WTC11 (cell line): ENCODE results near the gene SYTL5. TPM values are rescaled to one million over a fixed set of nuclear protein-coding genes. Genes with fewer than 3 reads are reported as not detected.

Experiments used
- ATAC-seq: fragments of 200-7000 bp; cut with Tn5 transposase; 2 replicates; pipeline ENCODE4 v1.10.0; 2021; ENCODE audit warnings: mild to moderate bottlenecking, moderate library complexity
- CTCF ChIA-PET: fragments of 300-600 bp; sonication (Branson Sonifier 250); formaldehyde crosslinking; loops from one replicate; lab custom pipeline; 2021; ENCODE audit warnings: antibody characterized with exemption; lab: Charles Lee
- POLR2A ChIA-PET: fragments of 350-600 bp; sonication (Branson Sonifier 250); formaldehyde crosslinking; loops from one replicate; lab custom pipeline; 2021; ENCODE audit warnings: antibody characterized with exemption; lab: Charles Lee
- DNase-seq: peaks from one replicate; pipeline ENCODE4 v3.0.0; 2021; ENCODE audit warnings: low spot score
- H3K27ac Mint-ChIP-seq: 2 replicates; pipeline ENCODE4 v1.8.0; 2021; ENCODE audit warnings: mixed read lengths
- H3K27me3 Mint-ChIP-seq: 2 replicates; pipeline ENCODE4 v1.8.0; 2021; ENCODE audit warnings: low read depth, mild to moderate bottlenecking, moderate library complexity, mixed read lengths
- H3K36me3 Mint-ChIP-seq: 2 replicates; pipeline ENCODE4 v1.8.0; 2021; ENCODE audit warnings: mixed read lengths
- H3K4me1 Mint-ChIP-seq: 2 replicates; pipeline ENCODE4 v1.8.0; 2022; ENCODE audit warnings: mixed read lengths
- H3K4me3 Mint-ChIP-seq: 2 replicates; pipeline ENCODE4 v1.8.0; 2021; ENCODE audit warnings: mild to moderate bottlenecking, moderate library complexity, mixed read lengths
- H3K9me3 Mint-ChIP-seq: 2 replicates; pipeline ENCODE4 v1.8.0; 2021; ENCODE audit warnings: mixed read lengths
- ARID4B ChIP-seq: sonication (generic); formaldehyde crosslinking; IDR thresholded peaks from 2 replicates; pipeline ENCODE4 v1.8.0; 2023; ENCODE audit warnings: missing genetic modification reagents, mild to moderate bottlenecking, borderline replicate concordance
- CDX4 ChIP-seq: fragments of 250-450 bp; sonication (Bioruptor Pico); IDR thresholded peaks from 2 replicates; pipeline ENCODE4 v1.9.0; 2021; ENCODE audit warnings: moderate library complexity, mild to moderate bottlenecking, inconsistent platforms, borderline replicate concordance
- CREM ChIP-seq: sonication (generic); formaldehyde crosslinking; IDR thresholded peaks from 2 replicates; pipeline ENCODE4 v1.8.1; 2022; ENCODE audit warnings: mild to moderate bottlenecking, missing genetic modification reagents, moderate library complexity
- ELF4 ChIP-seq: sonication (generic); formaldehyde crosslinking; IDR thresholded peaks from 2 replicates; pipeline ENCODE4 v1.8.1; 2022; ENCODE audit warnings: low read depth, mild to moderate bottlenecking, moderate library complexity, missing genetic modification reagents
- ETV6 ChIP-seq: sonication (generic); formaldehyde crosslinking; IDR thresholded peaks from 2 replicates; pipeline ENCODE4 v1.8.1; 2022; ENCODE audit warnings: mild to moderate bottlenecking, missing genetic modification reagents
- FOXP1 ChIP-seq: sonication (generic); formaldehyde crosslinking; IDR thresholded peaks from 2 replicates; pipeline ENCODE4 v1.8.0; 2022; ENCODE audit warnings: missing genetic modification reagents, mild to moderate bottlenecking, moderate library complexity, borderline replicate concordance
- FOXP4 ChIP-seq: sonication (generic); formaldehyde crosslinking; IDR thresholded peaks from 2 replicates; pipeline ENCODE4 v1.8.0; 2022; ENCODE audit warnings: mild to moderate bottlenecking, missing genetic modification reagents
- GTF2I ChIP-seq: fragments of 250-450 bp; sonication (Bioruptor Pico); conservative IDR thresholded peaks from 2 replicates; pipeline ENCODE4 v1.4.0; 2021; ENCODE audit warnings: mild to moderate bottlenecking
- IRF1 ChIP-seq: sonication (generic); formaldehyde crosslinking; IDR thresholded peaks from 2 replicates; pipeline ENCODE4 v1.8.0; 2023; ENCODE audit warnings: missing genetic modification reagents
- JAZF1 ChIP-seq: fragments of 250-450 bp; sonication (Bioruptor Pico); IDR thresholded peaks from 2 replicates; pipeline ENCODE4 v1.9.0; 2021; ENCODE audit warnings: moderate library complexity, mild to moderate bottlenecking, inconsistent platforms
- MXD4 ChIP-seq: fragments of 250-450 bp; sonication (Bioruptor Pico); IDR thresholded peaks from 2 replicates; pipeline ENCODE4 v1.8.0; 2021; ENCODE audit warnings: mild to moderate bottlenecking, moderate library complexity, borderline replicate concordance
- MYBL2 ChIP-seq: sonication (generic); formaldehyde crosslinking; IDR thresholded peaks from 2 replicates; pipeline ENCODE4 v1.8.1; 2023; ENCODE audit warnings: mild to moderate bottlenecking, moderate library complexity, missing genetic modification reagents
- NR2C2 ChIP-seq: sonication (generic); formaldehyde crosslinking; IDR thresholded peaks from 2 replicates; pipeline ENCODE4 v1.8.0; 2022; ENCODE audit warnings: mild to moderate bottlenecking, missing genetic modification reagents
- PRDM15 ChIP-seq: sonication (generic); formaldehyde crosslinking; IDR thresholded peaks from 2 replicates; pipeline ENCODE4 v1.8.0; 2022; ENCODE audit warnings: missing genetic modification reagents
- RORB ChIP-seq: fragments of 250-450 bp; sonication (Bioruptor Pico); IDR thresholded peaks from 2 replicates; pipeline ENCODE4 v1.9.0; 2021; ENCODE audit warnings: mild to moderate bottlenecking
- STAT6 ChIP-seq: sonication (generic); formaldehyde crosslinking; conservative IDR thresholded peaks from 2 replicates; pipeline ENCODE4 v1.8.1; 2023; ENCODE audit warnings: mild to moderate bottlenecking, low read depth, missing genetic modification reagents, moderate library complexity
- TEAD4 ChIP-seq: sonication (generic); formaldehyde crosslinking; IDR thresholded peaks from 2 replicates; pipeline ENCODE4 v1.8.0; 2022; ENCODE audit warnings: mild to moderate bottlenecking, missing genetic modification reagents
- TP53 ChIP-seq: sonication (generic); formaldehyde crosslinking; IDR thresholded peaks from 2 replicates; pipeline ENCODE4 v1.8.1; 2023; ENCODE audit warnings: mild to moderate bottlenecking, missing genetic modification reagents
- ZMAT4 ChIP-seq: fragments of 250-450 bp; sonication (Bioruptor Pico); IDR thresholded peaks from 2 replicates; pipeline ENCODE4 v1.9.0; 2021; ENCODE audit warnings: mild to moderate bottlenecking
- ZNF317 ChIP-seq: sonication (generic); formaldehyde crosslinking; IDR thresholded peaks from 2 replicates; pipeline ENCODE4 v1.8.1; 2023; ENCODE audit warnings: low read depth, mild to moderate bottlenecking, moderate library complexity, missing genetic modification reagents, borderline replicate concordance
- ZNF671 ChIP-seq: fragments of 250-450 bp; sonication (Bioruptor Pico); IDR thresholded peaks from 2 replicates; pipeline ENCODE4 v1.8.0; 2021; ENCODE audit warnings: mild to moderate bottlenecking
- total RNA-seq: library from RNA; stranded (reverse); gene quantifications from 3 replicates; pipeline ENCODE4 v1.2.3, GENCODE V29; 2021

SYTL5 gene
- total RNA-seq, 1 experiment from 2014 or later: 0.26 TPM

GRCh38 chrX:38048886-38049285, 42.5 kb downstream of the SYTL5 start:
- Mint-ChIP-seq H3K36me3 (no peaks in the 10 kb centered on the region), H3K27me3 (no peaks in the 10 kb centered on the region), H3K4me1 (no peaks in the 10 kb centered on the region), H3K4me3 (no peak overlapping the region), H3K27ac (no peak overlapping the region), H3K9me3 (no peaks in the 10 kb centered on the region)
- ATAC-seq: no peak
- ChIA-PET POLR2A (no interaction called here), CTCF (no interaction called here)
- DNase-seq: no peak
- TF ChIP-seq STAT6 (CRISPR knock-in tag) (no peak), TP53 (CRISPR knock-in tag) (no peak), FOXP1 (CRISPR knock-in tag) (no peak), JAZF1 (no peak), ETV6 (CRISPR knock-in tag) (no peak), ELF4 (no peak), TEAD4 (CRISPR knock-in tag) (no peak), ZNF671 (CRISPR knock-in tag) (no peak), ZNF317 (CRISPR knock-in tag) (no peak), ARID4B (CRISPR knock-in tag) (no peak), IRF1 (CRISPR knock-in tag) (no peak), RORB (no peak), CREM (CRISPR knock-in tag) (no peak), MYBL2 (CRISPR knock-in tag) (no peak), GTF2I (CRISPR knock-in tag) (no peak), ZMAT4 (CRISPR knock-in tag) (no peak), NR2C2 (CRISPR knock-in tag) (no peak)

GRCh38 chrX:38050806-38051205, 44.5 kb downstream of the SYTL5 start:
- no peaks in the 10 kb centered on the region for H3K27me3 Mint-ChIP-seq
- TF ChIP-seq FOXP4 (no peak), MXD4 (CRISPR knock-in tag) (no peak), CDX4 (CRISPR knock-in tag) (no peak), PRDM15 (CRISPR knock-in tag) (no peak)

More at GRCh38 chrX:38050806-38051205, 44.5 kb downstream of the SYTL5 start:
- no peak overlapping the region for H3K4me3 Mint-ChIP-seq
- peaks cover 3% of the 10 kb centered on the region; the same call in 1 of the 2 replicates for H3K4me1 Mint-ChIP-seq
- no peaks in the 10 kb centered on the region for H3K36me3 Mint-ChIP-seq
- DNase-seq (no peak), ATAC-seq (no peak)
- no peaks in the 10 kb centered on the region for H3K9me3 Mint-ChIP-seq
- H3K27ac Mint-ChIP-seq: no peak overlapping the region
- POLR2A ChIA-PET: no interaction called here
- CTCF ChIA-PET: no interaction called here
